GM19395 (cell line): ENCODE measurements around the gene TPT1.
"Not testable (repeated sequence)": the region's sequence is repeated elsewhere in the genome, so short reads cannot be mapped to it uniquely, and the experiment has no call there.

Experiments used
- ATAC-seq: cut with Tn5 transposase; IDR thresholded peaks from one replicate; pipeline ENCODE4 v1.9.1; 2021; ENCODE audit warnings: mild to moderate bottlenecking, moderate library complexity; ENCODE audit not compliant: unreplicated experiment

The TPT1 gene

DNA sequence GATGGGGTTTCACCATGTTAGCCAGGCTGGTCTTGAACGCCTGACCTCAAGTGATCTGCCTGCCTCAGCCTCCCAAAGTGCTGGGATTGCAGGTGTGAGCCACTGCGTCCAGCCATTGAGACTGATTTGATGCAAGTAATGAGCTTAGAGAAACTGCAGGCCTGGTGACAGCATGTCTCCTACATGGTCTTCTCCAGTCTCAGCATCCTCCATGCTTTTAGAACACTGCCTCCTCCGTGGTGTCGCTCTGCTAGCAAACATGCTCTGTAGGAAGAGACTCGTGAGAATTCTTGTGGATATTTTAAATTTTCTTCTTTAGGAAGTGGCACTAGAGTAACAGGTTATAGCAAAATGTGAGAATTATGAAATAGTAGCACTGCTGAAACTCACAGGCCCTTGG, 37.1 kb downstream of the TPT1 start:
- no peak for ATAC-seq

GRCh38 chr13:45303026-45303425, 38.0 kb downstream of the TPT1 start:
- no peak for ATAC-seq

- ATAC-seq, result no peak
Measured at GRCh38 chr13:45302507-45302906, 38.5 kb downstream of the TPT1 start.

- ATAC-seq, result no peak
Measured at GRCh38 chr13:45301263-45301662, 39.7 kb downstream of the TPT1 start.

- ATAC-seq, result no peak
Measured at GRCh38 chr13:45300190-45300985, 40.6 kb downstream of the TPT1 start.

DNA sequence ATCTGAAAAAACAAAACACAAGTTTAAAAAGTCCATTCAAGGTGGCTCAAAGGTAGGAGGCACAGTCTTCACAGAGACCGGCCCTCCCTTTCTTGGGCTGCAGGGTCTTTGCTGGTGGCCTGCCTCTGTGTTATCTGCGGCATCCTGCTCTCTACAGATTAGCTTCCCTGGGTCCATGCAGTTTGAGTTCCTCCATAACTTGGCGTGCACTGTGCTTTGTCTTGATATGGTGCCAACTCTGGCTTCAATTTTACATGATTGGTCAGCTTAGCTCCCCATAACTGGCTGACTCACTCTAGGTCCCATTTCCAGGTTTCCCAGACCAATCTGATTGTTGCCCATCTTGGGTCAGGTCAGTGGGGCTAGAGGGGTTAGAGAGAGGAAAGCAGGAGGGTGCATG, 41.8 kb downstream of the TPT1 start:
- no peak for ATAC-seq

DNA sequence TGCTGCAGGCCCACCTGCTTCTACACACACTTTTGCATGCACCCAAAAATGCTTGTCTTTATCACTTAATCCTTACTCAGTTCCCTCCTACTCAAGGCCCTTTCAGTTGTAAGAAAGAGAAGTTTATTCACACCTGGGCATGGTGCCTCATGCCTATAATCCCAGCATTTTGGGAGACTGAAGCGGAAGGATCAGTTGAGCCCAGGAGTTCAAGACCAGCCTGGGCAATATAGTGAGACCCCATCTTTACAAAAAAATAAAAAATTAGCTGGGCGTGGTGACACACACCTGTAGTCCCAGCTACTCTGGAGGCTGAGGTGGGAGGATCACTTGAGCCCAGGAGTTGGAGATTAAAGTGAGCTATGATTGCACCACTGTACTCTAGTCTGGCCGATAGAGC, 42.4 kb downstream of the TPT1 start:
- ATAC-seq, result not testable (repeated sequence)

DNA sequence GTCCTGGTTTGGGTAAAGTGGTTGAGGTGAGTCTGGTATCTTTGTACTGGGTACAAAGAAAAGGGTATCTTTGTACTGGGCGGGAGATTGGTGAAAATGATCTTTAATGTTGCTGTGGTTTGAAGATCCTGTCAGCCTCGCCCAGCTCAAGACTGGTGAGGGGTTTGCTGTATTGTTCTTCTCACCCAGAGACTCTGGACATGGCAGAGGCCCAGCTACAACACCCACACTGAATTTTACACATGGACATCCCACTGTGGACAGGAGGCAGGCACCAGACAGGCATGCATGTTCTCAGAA, 42.8 kb downstream of the TPT1 start:
- ATAC-seq, result no peak

- no peak for ATAC-seq
Measured at GRCh38 chr13:45297456-45298205, 43.4 kb downstream of the TPT1 start.

GRCh38 chr13:45296259-45296658, 44.7 kb downstream of the TPT1 start:
- ATAC-seq, result no peak

- ATAC-seq, result no peak
Measured at GRCh38 chr13:45295536-45295935, 45.4 kb downstream of the TPT1 start.

DNA sequence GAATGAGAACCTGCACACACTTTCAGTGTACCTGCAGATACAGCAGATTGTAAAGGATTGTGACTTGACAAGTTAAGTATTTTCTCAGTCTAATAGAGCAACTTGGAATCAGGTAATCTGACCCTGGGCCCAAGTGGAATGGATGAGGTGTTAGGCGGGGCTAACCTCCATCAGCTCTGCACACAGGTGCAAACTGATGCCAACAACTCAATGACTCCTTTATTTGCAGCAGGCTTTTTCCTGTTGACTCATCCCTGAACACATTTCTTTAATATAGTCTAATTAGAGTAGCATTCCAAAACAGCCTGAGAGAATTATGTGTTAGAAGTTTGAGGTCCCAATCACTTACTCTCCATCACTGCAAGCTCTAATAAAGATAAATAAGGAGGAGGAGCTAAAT, 48.8 kb downstream of the TPT1 start:
- no peak for ATAC-seq

DNA sequence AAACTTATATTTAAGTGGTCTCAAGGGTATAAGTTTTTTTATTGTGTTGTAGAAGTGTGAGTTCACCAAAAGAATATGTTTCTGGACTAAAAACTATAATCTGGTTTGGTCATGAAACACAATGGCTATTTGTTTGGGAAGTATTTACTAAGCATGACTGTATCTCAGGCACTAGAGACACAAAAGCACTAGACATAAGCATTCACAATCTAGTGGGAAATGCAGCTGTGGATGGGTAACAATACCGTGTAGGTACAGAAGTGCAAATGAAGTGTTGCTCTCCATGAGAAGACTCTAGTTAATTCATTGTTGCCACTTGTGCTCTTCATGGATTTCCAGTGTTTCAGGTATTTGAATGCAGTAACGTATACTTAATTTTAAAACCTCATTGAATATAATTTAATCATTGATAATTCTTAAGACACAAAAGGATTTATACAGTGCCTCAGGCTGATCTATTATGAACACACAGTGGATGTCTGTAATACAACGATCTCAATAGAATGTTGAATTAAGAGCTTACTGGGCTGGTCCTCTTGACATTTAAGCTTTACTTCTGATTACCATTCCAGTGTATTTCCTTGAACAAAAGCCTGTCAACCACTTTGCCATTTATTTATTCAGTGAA, 50.9 kb downstream of the TPT1 start:
- no peak for ATAC-seq
